GM12875 (cell line): ENCODE data around the gene GPR65.

Experiments used
- H3K4me3 ChIP-seq: one replicate; pipeline ENCODE4 v1.5.1; 2011; ENCODE audit warnings: low read depth, low read length, control low read depth
- CTCF ChIP-seq: IDR thresholded peaks from 2 replicates; pipeline ENCODE4 v1.5.1; 2011; ENCODE audit warnings: low read depth, mild to moderate bottlenecking, control low read depth, inconsistent platforms, low read length, moderate library complexity, borderline replicate concordance; ENCODE audit not compliant: insufficient read depth

GPR65 gene

GRCh38 chr14:88044776-88045446 is 40.0 kb downstream of the GPR65 start:
- TF ChIP-seq CTCF, result no peak
- H3K4me3 ChIP-seq, result no peak overlapping the region

DNA sequence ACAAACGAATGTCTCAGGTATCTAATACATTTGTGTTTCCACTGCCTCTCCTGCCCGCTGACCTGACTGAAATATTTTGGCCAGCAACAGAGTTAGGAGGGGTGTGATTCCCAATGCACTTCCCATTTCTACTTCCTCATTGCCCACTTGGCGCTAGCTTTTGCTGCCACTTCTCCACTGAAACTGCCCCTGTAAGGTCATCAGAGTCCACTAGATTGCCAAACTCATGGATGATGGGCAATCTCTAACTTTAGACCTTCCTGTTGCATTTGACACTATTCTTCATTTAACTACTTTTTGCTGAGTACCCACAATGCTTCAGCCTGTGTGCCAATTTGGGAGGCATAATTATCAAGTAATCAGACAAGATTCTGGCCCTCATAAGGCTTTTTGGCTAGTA is 40.8 kb downstream of the GPR65 start:
- no peak overlapping the region for H3K4me3 ChIP-seq
- TF ChIP-seq CTCF, result no peak

- TF ChIP-seq CTCF, result no peak
These were observed 43.4 kb downstream of the GPR65 start for GRCh38 chr14:88048351-88048750.

DNA sequence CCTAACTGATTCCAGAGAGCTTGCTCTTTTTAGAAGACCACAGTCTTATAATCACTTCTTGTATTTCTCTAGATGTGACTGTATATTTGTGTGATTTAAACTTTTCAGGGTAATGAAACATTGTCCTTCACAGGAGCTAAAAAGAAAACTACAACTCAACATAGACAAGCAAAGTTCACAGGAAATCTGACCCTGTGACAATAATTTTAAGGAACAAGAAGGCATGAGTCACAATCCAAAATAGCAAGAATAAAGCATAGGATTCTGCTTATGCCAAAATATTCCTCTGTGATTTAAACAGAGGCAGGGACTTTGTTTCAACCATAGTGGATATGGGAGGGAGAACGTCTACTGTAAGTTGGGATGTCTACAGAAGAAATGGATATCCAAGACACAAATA is 44.3 kb downstream of the GPR65 start:
- TF ChIP-seq CTCF, result no peak
- no peak overlapping the region for H3K4me3 ChIP-seq

More at GRCh38 chr14:88048351-88048750, 43.4 kb downstream of the GPR65 start:
- no peak overlapping the region for H3K4me3 ChIP-seq

DNA sequence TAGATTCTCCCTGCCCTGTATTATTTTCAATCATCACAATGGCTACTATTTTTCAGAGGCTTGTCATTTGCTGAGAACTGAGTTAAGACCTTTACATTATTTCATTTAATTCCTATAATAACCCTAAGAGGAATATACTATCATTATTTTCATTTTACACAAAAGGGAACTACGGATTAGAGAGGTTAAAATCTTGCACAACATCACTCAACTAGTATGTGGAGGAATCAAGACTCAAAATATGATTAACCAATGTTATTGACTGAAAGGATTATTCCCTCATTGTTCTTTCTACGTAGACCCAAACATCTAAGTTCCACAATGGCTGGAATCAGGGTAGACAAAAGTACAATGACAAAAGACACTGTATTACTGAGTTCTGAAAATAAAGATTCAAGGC is 45.0 kb downstream of the GPR65 start:
- TF ChIP-seq CTCF, result no peak
- H3K4me3 ChIP-seq, result no peak overlapping the region

DNA sequence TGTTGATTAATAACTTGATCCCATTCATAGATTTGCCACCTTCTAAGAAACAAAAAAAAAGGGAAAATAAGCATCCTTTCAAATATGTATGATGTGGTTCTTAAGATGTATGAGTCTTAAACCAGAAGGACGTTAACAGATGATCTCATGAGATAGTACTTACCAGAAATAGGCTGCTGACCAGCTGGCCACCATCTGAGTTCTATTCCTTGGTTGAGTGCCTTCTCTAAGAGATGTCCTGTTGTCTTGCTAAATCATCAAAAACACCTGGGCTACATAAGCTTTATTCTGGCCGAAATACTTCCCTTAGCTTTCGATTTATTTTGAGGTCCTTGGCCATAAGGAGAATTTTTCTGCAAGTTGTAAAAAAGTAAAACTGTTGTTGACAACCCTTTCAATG is 55.6 kb downstream of the GPR65 start:
- no peak for TF ChIP-seq CTCF
- no peak overlapping the region for H3K4me3 ChIP-seq

DNA sequence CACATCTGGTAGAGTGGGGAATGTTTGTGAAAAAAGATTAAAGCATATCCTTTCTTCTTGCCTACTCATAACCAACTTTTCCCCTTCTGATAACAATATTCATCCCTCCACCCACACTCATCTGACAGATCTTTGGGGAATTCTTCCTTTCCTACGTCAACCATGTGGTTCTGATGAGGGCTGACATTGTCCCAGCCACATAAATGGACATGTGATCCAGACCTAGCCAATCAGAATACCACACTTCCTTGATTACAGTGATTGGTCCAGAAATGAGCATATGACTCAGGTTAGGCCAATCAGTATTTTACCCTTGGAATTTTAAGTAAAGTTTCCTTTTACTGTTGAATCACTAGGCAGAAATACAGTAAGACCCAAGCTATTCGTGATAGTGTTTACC is 58.9 kb downstream of the GPR65 start:
- no peak for TF ChIP-seq CTCF
- H3K4me3 ChIP-seq, result no peak overlapping the region
